ENCODE results near the gene ZFAND4.

The ZFAND4 gene

DNA sequence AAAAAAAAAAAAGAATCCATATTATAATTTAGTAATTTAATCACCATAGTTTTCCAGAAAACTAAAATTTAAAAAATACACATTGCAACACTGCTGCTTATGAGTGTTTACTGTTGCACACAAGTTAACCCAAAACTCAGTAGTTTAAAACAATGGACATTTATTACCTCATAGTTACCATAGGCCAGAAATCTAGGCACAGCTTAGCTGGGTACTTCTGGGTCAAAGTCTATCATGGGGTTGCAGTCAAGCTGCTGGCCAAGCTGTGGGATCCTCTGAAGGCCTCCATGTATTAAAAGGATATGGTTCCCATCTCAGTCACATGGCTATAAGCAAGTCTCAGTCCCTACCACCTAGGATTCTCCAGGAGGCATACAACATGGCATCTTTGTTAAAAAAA is 83.6 kb downstream of the ZFAND4 start:
- no peak for ATAC-seq
- TF ChIP-seq ZNF8 (CRISPR knock-in tag; IDR thresholded peaks at IDR 0.05) = no peak
- TF ChIP-seq, protein P1, sequence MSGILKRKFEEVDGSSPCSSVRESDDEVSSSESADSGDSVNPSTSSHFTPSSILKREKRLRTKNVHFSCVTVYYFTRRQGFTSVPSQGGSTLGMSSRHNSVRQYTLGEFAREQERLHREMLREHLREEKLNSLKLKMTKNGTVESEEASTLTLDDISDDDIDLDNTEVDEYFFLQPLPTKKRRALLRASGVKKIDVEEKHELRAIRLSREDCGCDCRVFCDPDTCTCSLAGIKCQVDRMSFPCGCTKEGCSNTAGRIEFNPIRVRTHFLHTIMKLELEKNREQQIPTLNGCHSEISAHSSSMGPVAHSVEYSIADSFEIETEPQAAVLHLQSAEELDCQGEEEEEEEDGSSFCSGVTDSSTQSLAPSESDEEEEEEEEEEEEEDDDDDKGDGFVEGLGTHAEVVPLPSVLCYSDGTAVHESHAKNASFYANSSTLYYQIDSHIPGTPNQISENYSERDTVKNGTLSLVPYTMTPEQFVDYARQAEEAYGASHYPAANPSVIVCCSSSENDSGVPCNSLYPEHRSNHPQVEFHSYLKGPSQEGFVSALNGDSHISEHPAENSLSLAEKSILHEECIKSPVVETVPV (CRISPR knock-in tag; IDR thresholded peaks at IDR 0.05) = no peak
- TF ChIP-seq RARB (CRISPR knock-in tag; IDR thresholded peaks at IDR 0.05) = no peak
- TF ChIP-seq, protein P2, sequence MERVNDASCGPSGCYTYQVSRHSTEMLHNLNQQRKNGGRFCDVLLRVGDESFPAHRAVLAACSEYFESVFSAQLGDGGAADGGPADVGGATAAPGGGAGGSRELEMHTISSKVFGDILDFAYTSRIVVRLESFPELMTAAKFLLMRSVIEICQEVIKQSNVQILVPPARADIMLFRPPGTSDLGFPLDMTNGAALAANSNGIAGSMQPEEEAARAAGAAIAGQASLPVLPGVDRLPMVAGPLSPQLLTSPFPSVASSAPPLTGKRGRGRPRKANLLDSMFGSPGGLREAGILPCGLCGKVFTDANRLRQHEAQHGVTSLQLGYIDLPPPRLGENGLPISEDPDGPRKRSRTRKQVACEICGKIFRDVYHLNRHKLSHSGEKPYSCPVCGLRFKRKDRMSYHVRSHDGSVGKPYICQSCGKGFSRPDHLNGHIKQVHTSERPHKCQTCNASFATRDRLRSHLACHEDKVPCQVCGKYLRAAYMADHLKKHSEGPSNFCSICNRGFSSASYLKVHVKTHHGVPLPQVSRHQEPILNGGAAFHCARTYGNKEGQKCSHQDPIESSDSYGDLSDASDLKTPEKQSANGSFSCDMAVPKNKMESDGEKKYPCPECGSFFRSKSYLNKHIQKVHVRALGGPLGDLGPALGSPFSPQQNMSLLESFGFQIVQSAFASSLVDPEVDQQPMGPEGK (CRISPR knock-in tag; IDR thresholded peaks at IDR 0.05; ENCODE audit: borderline replicate concordance) = no peak
- TF ChIP-seq ISL1 (CRISPR knock-in tag; IDR thresholded peaks at IDR 0.05) = no peak
- no peak for TF ChIP-seq SNAI2 (CRISPR knock-in tag; IDR thresholded peaks at IDR 0.05)
- TF ChIP-seq, protein P3, sequence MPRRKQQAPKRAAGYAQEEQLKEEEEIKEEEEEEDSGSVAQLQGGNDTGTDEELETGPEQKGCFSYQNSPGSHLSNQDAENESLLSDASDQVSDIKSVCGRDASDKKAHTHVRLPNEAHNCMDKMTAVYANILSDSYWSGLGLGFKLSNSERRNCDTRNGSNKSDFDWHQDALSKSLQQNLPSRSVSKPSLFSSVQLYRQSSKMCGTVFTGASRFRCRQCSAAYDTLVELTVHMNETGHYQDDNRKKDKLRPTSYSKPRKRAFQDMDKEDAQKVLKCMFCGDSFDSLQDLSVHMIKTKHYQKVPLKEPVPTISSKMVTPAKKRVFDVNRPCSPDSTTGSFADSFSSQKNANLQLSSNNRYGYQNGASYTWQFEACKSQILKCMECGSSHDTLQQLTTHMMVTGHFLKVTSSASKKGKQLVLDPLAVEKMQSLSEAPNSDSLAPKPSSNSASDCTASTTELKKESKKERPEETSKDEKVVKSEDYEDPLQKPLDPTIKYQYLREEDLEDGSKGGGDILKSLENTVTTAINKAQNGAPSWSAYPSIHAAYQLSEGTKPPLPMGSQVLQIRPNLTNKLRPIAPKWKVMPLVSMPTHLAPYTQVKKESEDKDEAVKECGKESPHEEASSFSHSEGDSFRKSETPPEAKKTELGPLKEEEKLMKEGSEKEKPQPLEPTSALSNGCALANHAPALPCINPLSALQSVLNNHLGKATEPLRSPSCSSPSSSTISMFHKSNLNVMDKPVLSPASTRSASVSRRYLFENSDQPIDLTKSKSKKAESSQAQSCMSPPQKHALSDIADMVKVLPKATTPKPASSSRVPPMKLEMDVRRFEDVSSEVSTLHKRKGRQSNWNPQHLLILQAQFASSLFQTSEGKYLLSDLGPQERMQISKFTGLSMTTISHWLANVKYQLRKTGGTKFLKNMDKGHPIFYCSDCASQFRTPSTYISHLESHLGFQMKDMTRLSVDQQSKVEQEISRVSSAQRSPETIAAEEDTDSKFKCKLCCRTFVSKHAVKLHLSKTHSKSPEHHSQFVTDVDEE (CRISPR knock-in tag; IDR thresholded peaks at IDR 0.05) = no peak
- TF ChIP-seq ZNF565 (CRISPR knock-in tag; conservative IDR thresholded peaks at IDR 0.05; ENCODE audit: low read depth) = no peak
- no peak for TF ChIP-seq TCF4 (CRISPR knock-in tag; IDR thresholded peaks at IDR 0.05; ENCODE audit: borderline replicate concordance)
- TF ChIP-seq CSDC2 (CRISPR knock-in tag; IDR thresholded peaks at IDR 0.05) = no peak
- TF ChIP-seq OSR1 (CRISPR knock-in tag; IDR thresholded peaks at IDR 0.05) = no peak
- TF ChIP-seq PPARA (CRISPR knock-in tag; IDR thresholded peaks at IDR 0.05; ENCODE audit: borderline replicate concordance) = no peak
- no peak for TF ChIP-seq ESRRG (CRISPR knock-in tag; IDR thresholded peaks at IDR 0.05)
- TF ChIP-seq GLIS3 (CRISPR knock-in tag; IDR thresholded peaks at IDR 0.05) = no peak
- TF ChIP-seq ARNTL (CRISPR knock-in tag; IDR thresholded peaks at IDR 0.05; ENCODE audit: borderline replicate concordance, low read depth) = no peak

DNA sequence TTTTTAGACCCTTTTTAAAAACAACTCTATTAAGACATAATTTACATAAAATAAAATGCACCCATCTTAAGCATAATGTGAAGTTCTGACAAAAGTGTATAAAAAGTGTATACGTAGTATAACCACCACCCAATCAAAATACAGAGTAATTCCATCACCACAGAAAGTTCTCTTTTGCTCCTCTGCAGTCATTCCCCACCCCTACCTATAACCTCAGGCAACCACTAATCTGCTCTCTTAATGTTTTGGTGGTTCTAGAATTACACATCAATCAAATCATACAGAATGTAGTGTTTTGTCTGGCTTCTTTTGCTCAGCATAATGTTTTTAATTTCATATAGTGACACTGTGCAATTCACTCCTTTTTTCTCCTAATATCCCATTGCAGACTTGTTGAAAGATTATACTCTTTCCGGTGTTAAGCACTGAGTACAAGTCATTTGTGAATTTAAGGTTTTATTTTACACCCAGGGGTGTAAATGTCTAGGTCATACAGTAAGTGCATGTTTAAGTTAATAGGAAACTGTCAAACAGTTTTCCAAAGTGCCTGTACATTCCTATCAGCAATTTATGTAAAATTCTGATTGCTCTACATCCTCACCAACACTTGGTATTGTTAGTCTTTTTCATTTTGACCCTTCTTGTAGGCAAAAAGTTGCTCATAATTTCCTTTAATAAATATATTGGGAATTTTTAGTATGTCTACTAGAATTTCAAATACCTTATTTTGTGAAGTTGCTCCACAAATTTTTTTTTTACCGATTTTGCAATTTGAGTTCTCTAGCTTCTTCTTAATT is 86.3 kb downstream of the ZFAND4 start:
- ATAC-seq = no peak
- no peak for TF ChIP-seq ZNF8 (CRISPR knock-in tag; IDR thresholded peaks at IDR 0.05)
- TF ChIP-seq, protein P4, sequence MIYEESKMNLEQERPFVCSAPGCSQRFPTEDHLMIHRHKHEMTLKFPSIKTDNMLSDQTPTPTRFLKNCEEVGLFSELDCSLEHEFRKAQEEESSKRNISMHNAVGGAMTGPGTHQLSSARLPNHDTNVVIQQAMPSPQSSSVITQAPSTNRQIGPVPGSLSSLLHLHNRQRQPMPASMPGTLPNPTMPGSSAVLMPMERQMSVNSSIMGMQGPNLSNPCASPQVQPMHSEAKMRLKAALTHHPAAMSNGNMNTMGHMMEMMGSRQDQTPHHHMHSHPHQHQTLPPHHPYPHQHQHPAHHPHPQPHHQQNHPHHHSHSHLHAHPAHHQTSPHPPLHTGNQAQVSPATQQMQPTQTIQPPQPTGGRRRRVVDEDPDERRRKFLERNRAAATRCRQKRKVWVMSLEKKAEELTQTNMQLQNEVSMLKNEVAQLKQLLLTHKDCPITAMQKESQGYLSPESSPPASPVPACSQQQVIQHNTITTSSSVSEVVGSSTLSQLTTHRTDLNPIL (CRISPR knock-in tag; IDR thresholded peaks at IDR 0.05; ENCODE audit: low read depth) = no peak
- TF ChIP-seq, protein P3 (CRISPR knock-in tag; IDR thresholded peaks at IDR 0.05) = no peak
- no peak for TF ChIP-seq ISL1 (CRISPR knock-in tag; IDR thresholded peaks at IDR 0.05)
- TF ChIP-seq GLIS3 (CRISPR knock-in tag; IDR thresholded peaks at IDR 0.05) = no peak
- TF ChIP-seq ARNTL (CRISPR knock-in tag; IDR thresholded peaks at IDR 0.05; ENCODE audit: borderline replicate concordance, low read depth) = no peak
- no peak for TF ChIP-seq RARB (CRISPR knock-in tag; IDR thresholded peaks at IDR 0.05)
- no peak for TF ChIP-seq BACH2 (CRISPR knock-in tag; IDR thresholded peaks at IDR 0.05; ENCODE audit: borderline replicate concordance)
- TF ChIP-seq, protein P2 (CRISPR knock-in tag; IDR thresholded peaks at IDR 0.05; ENCODE audit: borderline replicate concordance) = no peak
- TF ChIP-seq ZFP3 (CRISPR knock-in tag; IDR thresholded peaks at IDR 0.05) = no peak
- TF ChIP-seq SNAI2 (CRISPR knock-in tag; IDR thresholded peaks at IDR 0.05) = no peak
- no peak for TF ChIP-seq ESRRG (CRISPR knock-in tag; IDR thresholded peaks at IDR 0.05)
- no peak for TF ChIP-seq TOX (CRISPR knock-in tag; IDR thresholded peaks at IDR 0.05; ENCODE audit: borderline replicate concordance)
- TF ChIP-seq, protein P1 (CRISPR knock-in tag; IDR thresholded peaks at IDR 0.05) = no peak
- TF ChIP-seq TCF4 (CRISPR knock-in tag; IDR thresholded peaks at IDR 0.05; ENCODE audit: borderline replicate concordance) = no peak
- no peak for TF ChIP-seq OSR1 (CRISPR knock-in tag; IDR thresholded peaks at IDR 0.05)
- TF ChIP-seq ZNF70 (CRISPR knock-in tag; IDR thresholded peaks at IDR 0.05) = no peak
- no peak for TF ChIP-seq PPARA (CRISPR knock-in tag; IDR thresholded peaks at IDR 0.05; ENCODE audit: borderline replicate concordance)
- no peak for TF ChIP-seq CSDC2 (CRISPR knock-in tag; IDR thresholded peaks at IDR 0.05)
